Neural progenitor cell (in vitro differentiated cells): ENCODE data around the gene LMX1B.

Source experiments
- EZH2 ChIP-seq: fragments of 200-600 bp; sonication (generic); IDR thresholded peaks from 2 replicates; pipeline ENCODE4 v1.6.1; 2017; ENCODE audit warnings: antibody characterized with exemption, mild to moderate bottlenecking, moderate library complexity
- EZH2phosphoT487 ChIP-seq: fragments of 200-600 bp; sonication (generic); IDR thresholded peaks from 2 replicates; pipeline ENCODE4 v1.6.1; 2017; ENCODE audit warnings: antibody characterized with exemption
- TF ChIP-seq, protein P1 (sequence below): fragments of 200-600 bp; sonication (generic); IDR thresholded peaks from 2 replicates; pipeline ENCODE4 v1.5.1; 2017; ENCODE audit warnings: antibody characterized with exemption, mild to moderate bottlenecking

DNA sequence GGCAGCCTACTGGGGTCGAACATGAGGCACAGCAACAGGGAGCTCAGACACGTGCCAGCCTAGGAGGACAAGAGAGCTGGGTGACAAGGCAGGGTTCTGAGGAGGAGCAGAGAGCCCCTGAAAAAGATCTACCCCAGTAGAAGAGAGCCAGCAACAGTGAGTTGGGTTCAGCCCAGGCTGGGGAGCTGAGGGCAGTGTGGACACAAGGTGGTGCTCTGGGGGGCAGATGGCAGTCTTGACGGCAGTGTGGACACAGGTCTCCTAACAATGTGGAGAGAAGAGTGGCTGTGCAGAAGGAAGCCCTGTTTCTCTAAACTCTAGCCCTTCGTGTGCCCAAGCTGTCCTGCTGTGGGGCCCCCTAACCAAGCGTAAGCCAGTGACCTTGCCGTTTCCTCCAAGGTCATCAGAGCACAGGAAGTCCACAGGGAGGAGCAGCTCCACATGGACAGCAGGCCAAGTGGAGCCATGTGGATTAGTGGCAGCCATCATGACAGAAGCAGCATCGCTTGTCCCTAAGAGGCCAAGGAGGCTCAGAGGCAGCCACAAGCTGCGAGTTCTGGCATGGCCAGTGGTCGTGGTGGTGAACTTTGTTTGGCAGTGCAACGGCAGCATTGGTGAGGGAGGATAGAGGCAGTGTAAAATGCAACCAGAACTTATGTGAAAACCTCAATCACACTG lies 25.1 kb upstream of the LMX1B start:
- TF ChIP-seq, protein P1, sequence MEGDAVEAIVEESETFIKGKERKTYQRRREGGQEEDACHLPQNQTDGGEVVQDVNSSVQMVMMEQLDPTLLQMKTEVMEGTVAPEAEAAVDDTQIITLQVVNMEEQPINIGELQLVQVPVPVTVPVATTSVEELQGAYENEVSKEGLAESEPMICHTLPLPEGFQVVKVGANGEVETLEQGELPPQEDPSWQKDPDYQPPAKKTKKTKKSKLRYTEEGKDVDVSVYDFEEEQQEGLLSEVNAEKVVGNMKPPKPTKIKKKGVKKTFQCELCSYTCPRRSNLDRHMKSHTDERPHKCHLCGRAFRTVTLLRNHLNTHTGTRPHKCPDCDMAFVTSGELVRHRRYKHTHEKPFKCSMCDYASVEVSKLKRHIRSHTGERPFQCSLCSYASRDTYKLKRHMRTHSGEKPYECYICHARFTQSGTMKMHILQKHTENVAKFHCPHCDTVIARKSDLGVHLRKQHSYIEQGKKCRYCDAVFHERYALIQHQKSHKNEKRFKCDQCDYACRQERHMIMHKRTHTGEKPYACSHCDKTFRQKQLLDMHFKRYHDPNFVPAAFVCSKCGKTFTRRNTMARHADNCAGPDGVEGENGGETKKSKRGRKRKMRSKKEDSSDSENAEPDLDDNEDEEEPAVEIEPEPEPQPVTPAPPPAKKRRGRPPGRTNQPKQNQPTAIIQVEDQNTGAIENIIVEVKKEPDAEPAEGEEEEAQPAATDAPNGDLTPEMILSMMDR = no peak
- TF ChIP-seq EZH2phosphoT487 = no peak
- TF ChIP-seq EZH2 = no peak
